GM12873 (cell line): Measurements from ENCODE around the gene DNM3.

ENCODE experiments used
- CTCF ChIP-seq: IDR thresholded peaks from 2 replicates; pipeline ENCODE4 v1.5.1; 2012; ENCODE audit warnings: low read depth, mild to moderate bottlenecking, moderate library complexity, low read length, control low read depth; ENCODE audit not compliant: insufficient read depth; ENCODE audit errors: missing control alignments

The DNM3 gene

DNA sequence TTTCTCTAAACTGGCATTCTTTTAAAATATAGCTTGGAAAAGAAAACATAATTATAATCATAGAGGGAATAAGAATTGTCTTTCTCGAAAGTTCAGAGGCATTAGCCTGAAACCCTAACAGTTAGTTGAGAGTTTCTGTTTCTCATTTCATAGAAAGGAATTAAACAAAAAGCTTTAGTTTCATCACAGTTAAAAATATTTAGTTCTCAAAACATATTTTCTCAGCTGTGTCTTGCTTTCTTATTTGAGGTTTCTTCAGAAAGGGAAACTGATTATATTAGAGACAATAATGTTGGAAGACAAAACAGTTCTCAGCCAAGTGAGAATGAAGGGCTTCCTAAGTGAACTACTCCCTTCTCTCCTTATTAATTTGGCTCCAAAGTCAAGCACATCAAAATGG lies 503.8 kb downstream of the DNM3 start:
- no peak for TF ChIP-seq CTCF

DNA sequence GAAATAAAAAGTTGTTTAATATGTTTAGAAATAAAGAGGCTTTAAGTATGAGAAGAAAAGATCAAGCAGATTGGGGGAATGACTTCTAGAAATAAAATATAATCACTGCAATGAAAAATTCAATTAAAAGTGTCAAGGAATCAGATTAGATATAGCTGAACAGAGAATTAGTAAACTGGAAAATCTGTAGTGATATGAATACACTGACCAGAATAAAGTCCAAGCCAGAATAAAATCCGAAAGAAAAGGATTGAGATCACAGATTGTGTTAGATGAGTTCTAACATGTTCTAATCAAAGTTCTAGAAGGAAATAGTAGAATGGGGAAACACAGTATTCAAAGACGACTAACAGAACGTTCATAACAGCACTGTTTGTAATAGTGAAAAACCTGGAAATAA lies 506.1 kb downstream of the DNM3 start:
- no peak for TF ChIP-seq CTCF

GRCh38 chr1:172350856-172351255 lies 509.6 kb downstream of the DNM3 start:
- TF ChIP-seq CTCF = no peak

DNA sequence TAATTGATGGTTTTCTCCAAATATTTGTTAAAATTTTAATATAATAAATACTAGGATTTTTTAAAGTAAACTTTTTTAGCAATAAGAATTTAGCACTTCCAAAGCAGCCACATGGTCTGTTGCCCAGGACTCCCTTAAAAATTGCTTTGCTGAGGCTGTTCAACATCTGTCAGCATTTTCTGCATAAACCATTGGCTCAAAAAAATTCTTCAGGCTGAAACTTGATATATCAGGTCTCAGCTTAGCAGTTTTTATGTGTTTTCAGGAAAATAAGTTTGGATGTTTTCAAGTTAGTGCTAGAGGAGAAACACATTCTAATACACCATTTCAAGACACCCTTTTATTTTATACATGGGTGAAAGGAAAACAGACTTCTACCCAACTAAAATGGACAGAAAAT lies 510.0 kb downstream of the DNM3 start:
- TF ChIP-seq CTCF = no peak

DNA sequence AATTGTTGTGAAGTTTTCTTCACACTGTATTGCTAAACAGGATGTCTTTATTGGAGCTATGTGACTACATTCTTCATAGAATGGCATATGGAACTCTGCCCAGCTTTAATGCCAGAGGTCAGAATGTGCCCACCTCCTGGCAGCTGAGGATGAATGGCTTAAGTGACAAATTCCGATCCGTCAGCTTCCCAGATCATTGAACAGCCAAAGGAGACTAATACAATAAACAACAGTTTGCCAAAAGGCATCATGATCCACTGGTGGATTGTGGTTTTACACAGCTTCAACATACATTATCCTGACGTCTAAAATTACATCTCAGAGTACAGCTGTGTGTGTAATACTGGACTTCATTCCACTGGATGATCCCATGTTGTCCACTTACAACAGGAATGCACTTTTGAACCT lies 510.5 kb downstream of the DNM3 start:
- TF ChIP-seq CTCF = no peak

GRCh38 chr1:172352435-172352834 lies 511.1 kb downstream of the DNM3 start:
- no peak for TF ChIP-seq CTCF

- TF ChIP-seq CTCF = no peak
These were observed 513.3 kb downstream of the DNM3 start for GRCh38 chr1:172354291-172355274.
